HepG2 (cell line): ENCODE data around the gene CLPTM1. TPM values are rescaled to one million over a fixed set of nuclear protein-coding genes. Genes with fewer than 3 reads are reported as not detected.

Experiments used
- E2F5 ChIP-seq: sonication (generic); formaldehyde crosslinking; conservative IDR thresholded peaks from 2 replicates; pipeline ENCODE4 v1.4.0; 2020; ENCODE audit warnings: missing genetic modification reagents
- EEA1 ChIP-seq: sonication (generic); formaldehyde crosslinking; IDR thresholded peaks from 2 replicates; pipeline ENCODE4 v1.5.1; 2020; ENCODE audit warnings: mild to moderate bottlenecking, missing genetic modification reagents, borderline replicate concordance
- FOXA3 ChIP-seq: IDR thresholded peaks from 2 replicates; pipeline ENCODE4 v1.6.1; 2016; ENCODE audit warnings: missing genetic modification reagents, missing compliant biosample characterization
- HMGA1 ChIP-seq: sonication (generic); formaldehyde crosslinking; conservative IDR thresholded peaks from 2 replicates; pipeline ENCODE4 v1.4.0; 2020; ENCODE audit warnings: missing genetic modification reagents
- MEF2D ChIP-seq: sonication (generic); formaldehyde crosslinking; IDR thresholded peaks from 2 replicates; pipeline ENCODE4 v1.5.1; 2020; ENCODE audit warnings: mild to moderate bottlenecking, missing genetic modification reagents
- MTF2 ChIP-seq: sonication (generic); formaldehyde crosslinking; IDR thresholded peaks from 2 replicates; pipeline ENCODE4 v1.5.0; 2020; ENCODE audit warnings: missing genetic modification reagents, borderline replicate concordance
- NFKBIZ ChIP-seq: IDR thresholded peaks from 2 replicates; pipeline ENCODE4 v1.6.1; 2018; ENCODE audit warnings: missing genetic modification reagents, missing compliant biosample characterization
- SAFB2 ChIP-seq: sonication (generic); formaldehyde crosslinking; IDR thresholded peaks from 2 replicates; pipeline ENCODE4 v1.5.1; 2020; ENCODE audit warnings: missing genetic modification reagents, low read depth, mild to moderate bottlenecking, borderline replicate concordance
- SALL1 ChIP-seq: sonication (generic); formaldehyde crosslinking; IDR thresholded peaks from 2 replicates; pipeline ENCODE4 v1.8.0; 2022; ENCODE audit warnings: mild to moderate bottlenecking, missing genetic modification reagents
- SMAD9 ChIP-seq: sonication (generic); formaldehyde crosslinking; IDR thresholded peaks from 2 replicates; pipeline ENCODE4 v1.5.1; 2020; ENCODE audit warnings: mild to moderate bottlenecking, missing genetic modification reagents
- ZBTB4 ChIP-seq: sonication (generic); formaldehyde crosslinking; IDR thresholded peaks from 2 replicates; pipeline ENCODE4 v1.4.0; 2020; ENCODE audit warnings: missing genetic modification reagents, mild to moderate bottlenecking, borderline replicate concordance
- ZFP91 ChIP-seq: sonication (generic); formaldehyde crosslinking; IDR thresholded peaks from 2 replicates; pipeline ENCODE4 v1.9.0; 2022; ENCODE audit warnings: missing genetic modification reagents, mild to moderate bottlenecking, borderline replicate concordance
- ZNF230 ChIP-seq: sonication (generic); formaldehyde crosslinking; IDR thresholded peaks from 2 replicates; pipeline ENCODE4 v1.4.0; 2020; ENCODE audit warnings: mild to moderate bottlenecking, missing genetic modification reagents
- ZNF253 ChIP-seq: sonication (generic); formaldehyde crosslinking; IDR thresholded peaks from 2 replicates; pipeline ENCODE4 v1.8.0; 2022; ENCODE audit warnings: mild to moderate bottlenecking, missing genetic modification reagents, borderline replicate concordance
- ZNF326 ChIP-seq: sonication (generic); formaldehyde crosslinking; IDR thresholded peaks from 2 replicates; pipeline ENCODE4 v1.4.0; 2020; ENCODE audit warnings: missing genetic modification reagents, borderline replicate concordance
- ZNF589 ChIP-seq: sonication (generic); formaldehyde crosslinking; conservative IDR thresholded peaks from 2 replicates; pipeline ENCODE4 v1.8.0; 2022; ENCODE audit warnings: mild to moderate bottlenecking, moderate library complexity, missing genetic modification reagents
- ZNF720 ChIP-seq: sonication (generic); formaldehyde crosslinking; IDR thresholded peaks from 2 replicates; pipeline ENCODE4 v1.4.0; 2020; ENCODE audit warnings: missing genetic modification reagents
- polyA plus RNA-seq, 8 experiments: library from polyadenylated mRNA; depleted of rRNA in 3 of 8; stranded (reverse) in 7 of 8; unstranded in 1 of 8; fragments of >200 nt; fragmentation: Illumina TruSeq in 4 of 8; extraction: Trizol in 4 of 8; gene quantifications; 2 replicates each; pipeline versions ENCODE4 v1.2.1 to v1.2.3, GENCODE V29; 2011 to 2016; ENCODE audit warnings: low read depth in 4 of 8, missing spikeins in 1 of 8, mixed read lengths in 1 of 8; ENCODE audit not compliant: insufficient read depth in 1 of 8
- total RNA-seq, 5 experiments: library from RNA; depleted of rRNA; stranded (reverse); fragments of >200 nt; fragmentation: Illumina TruSeq; extraction: Trizol; gene quantifications; 2 replicates each; pipeline ENCODE4 v1.2.3, GENCODE V29; 2016; ENCODE audit warnings: low read depth in 1 of 5
- TF ChIP-seq, protein P1 (sequence below): IDR thresholded peaks from 2 replicates; pipeline ENCODE4 v1.6.1; 2016; ENCODE audit warnings: missing compliant biosample characterization, missing genetic modification reagents, borderline replicate concordance
- TF ChIP-seq, protein P2 (sequence below): sonication (generic); formaldehyde crosslinking; IDR thresholded peaks from 2 replicates; pipeline ENCODE4 v1.9.0; 2021; ENCODE audit warnings: missing genetic modification reagents, borderline replicate concordance

CLPTM1 gene
- total and polyA plus RNA-seq, 2 of the 13 experiments (the other 11 are each of a cell fraction or from before 2014, with no cell fraction given): 34.9 to 42.8 TPM

DNA sequence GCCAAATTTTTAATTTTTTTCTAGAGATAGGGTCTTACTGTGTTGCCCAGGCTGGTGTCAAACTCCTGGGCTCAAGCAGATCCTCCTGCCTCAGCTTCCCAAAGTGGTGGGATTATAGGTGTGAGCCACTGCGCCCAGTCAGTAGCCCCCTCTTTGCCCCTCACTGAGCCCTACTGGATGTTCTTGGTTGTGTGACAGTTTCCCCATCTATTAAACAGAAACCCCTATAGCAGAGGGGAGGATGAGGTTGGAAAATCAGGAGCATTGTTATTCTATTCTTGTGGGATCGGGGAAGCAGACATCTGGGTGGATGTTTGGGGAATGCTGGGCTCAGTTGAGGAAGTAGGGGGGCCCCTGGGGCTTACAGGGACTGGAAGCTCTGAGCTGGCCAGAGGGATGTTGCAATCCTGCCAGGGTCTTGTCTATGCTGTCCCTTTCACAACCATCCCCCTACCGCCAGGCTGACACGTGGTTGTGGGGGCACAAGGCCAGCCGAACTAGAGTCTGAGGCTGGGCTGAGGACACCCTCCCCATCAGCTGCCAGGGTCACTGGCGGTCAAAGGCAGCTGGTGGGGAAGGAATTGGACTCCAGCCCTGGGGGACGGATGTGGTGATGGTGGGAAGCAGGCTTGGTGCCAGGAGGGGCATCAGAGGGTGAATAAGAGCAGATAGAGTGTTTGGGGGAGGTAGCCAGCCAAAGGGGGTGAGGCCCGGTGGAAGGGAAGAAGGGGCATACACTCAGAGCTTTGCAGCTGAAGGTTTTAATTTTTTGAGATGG, 29.9 kb upstream of the CLPTM1 start (continued):
- TF ChIP-seq MTF2 (no peak), SMAD9 (CRISPR knock-in tag) (peak; percentile 55; the same call in 1 of the 2 replicates), MEF2D (peak; percentile 94), SAFB2 (CRISPR knock-in tag) (no peak), NFKBIZ (peak; percentile 90; the same call in 1 of the 2 replicates), EEA1 (no peak), ZNF230 (CRISPR knock-in tag) (0 out of 2 replicates have a peak, but pooled peaks have one; percentile 58), SALL1 (CRISPR knock-in tag) (peak; percentile 99), ZNF720 (CRISPR knock-in tag) (no peak), HMGA1 (CRISPR knock-in tag) (no peak), ZFP91 (CRISPR knock-in tag) (peak; percentile 94), ZNF589 (peak; percentile 95), ZNF326 (no peak), FOXA3 (CRISPR knock-in tag) (peak; percentile 94), ZBTB4 (CRISPR knock-in tag) (peak; percentile 97; the same call in 1 of the 2 replicates), ZNF253 (CRISPR knock-in tag) (no peak), E2F5 (CRISPR knock-in tag) (no peak)
- TF ChIP-seq, protein P1, sequence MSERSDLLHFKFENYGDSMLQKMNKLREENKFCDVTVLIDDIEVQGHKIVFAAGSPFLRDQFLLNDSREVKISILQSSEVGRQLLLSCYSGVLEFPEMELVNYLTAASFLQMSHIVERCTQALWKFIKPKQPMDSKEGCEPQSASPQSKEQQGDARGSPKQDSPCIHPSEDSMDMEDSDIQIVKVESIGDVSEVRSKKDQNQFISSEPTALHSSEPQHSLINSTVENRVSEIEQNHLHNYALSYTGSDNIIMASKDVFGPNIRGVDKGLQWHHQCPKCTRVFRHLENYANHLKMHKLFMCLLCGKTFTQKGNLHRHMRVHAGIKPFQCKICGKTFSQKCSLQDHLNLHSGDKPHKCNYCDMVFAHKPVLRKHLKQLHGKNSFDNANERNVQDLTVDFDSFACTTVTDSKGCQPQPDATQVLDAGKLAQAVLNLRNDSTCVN (CRISPR knock-in tag): peak; percentile 72; the same call in 1 of the 2 replicates
- TF ChIP-seq, protein P2, sequence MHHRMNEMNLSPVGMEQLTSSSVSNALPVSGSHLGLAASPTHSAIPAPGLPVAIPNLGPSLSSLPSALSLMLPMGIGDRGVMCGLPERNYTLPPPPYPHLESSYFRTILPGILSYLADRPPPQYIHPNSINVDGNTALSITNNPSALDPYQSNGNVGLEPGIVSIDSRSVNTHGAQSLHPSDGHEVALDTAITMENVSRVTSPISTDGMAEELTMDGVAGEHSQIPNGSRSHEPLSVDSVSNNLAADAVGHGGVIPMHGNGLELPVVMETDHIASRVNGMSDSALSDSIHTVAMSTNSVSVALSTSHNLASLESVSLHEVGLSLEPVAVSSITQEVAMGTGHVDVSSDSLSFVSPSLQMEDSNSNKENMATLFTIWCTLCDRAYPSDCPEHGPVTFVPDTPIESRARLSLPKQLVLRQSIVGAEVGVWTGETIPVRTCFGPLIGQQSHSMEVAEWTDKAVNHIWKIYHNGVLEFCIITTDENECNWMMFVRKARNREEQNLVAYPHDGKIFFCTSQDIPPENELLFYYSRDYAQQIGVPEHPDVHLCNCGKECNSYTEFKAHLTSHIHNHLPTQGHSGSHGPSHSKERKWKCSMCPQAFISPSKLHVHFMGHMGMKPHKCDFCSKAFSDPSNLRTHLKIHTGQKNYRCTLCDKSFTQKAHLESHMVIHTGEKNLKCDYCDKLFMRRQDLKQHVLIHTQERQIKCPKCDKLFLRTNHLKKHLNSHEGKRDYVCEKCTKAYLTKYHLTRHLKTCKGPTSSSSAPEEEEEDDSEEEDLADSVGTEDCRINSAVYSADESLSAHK (CRISPR knock-in tag): no peak
